Ishikawa (cell line): Measurements from ENCODE around the gene GSAP.
A peak's percentile ranks its signal among the peaks of the same experiment; 100 is the strongest.

Source experiments
- CEBPB ChIP-seq: IDR thresholded peaks from 2 replicates; pipeline ENCODE4 v1.6.1; 2012
- CREB1 ChIP-seq: IDR thresholded peaks from 2 replicates; pipeline ENCODE4 v1.6.1; 2012; ENCODE audit warnings: low read depth
- EGR1 ChIP-seq: IDR thresholded peaks from 2 replicates; pipeline ENCODE4 v1.6.1; 2012
- EP300 ChIP-seq: IDR thresholded peaks from 2 replicates; pipeline ENCODE4 v1.6.1; 2012; ENCODE audit warnings: borderline replicate concordance
- FOXM1 ChIP-seq: IDR thresholded peaks from 2 replicates; pipeline ENCODE4 v1.6.1; 2012; ENCODE audit warnings: low read depth, borderline replicate concordance
- MAX ChIP-seq: IDR thresholded peaks from 2 replicates; pipeline ENCODE4 v1.6.1; 2012
- NFIC ChIP-seq: IDR thresholded peaks from 2 replicates; pipeline ENCODE4 v1.6.1; 2012
- RAD21 ChIP-seq: IDR thresholded peaks from 2 replicates; pipeline ENCODE4 v1.6.1; 2012; ENCODE audit warnings: low read depth
- REST ChIP-seq: IDR thresholded peaks from 2 replicates; pipeline ENCODE4 v1.6.1; 2012; ENCODE audit warnings: low read depth, mild to moderate bottlenecking
- TAF1 ChIP-seq: IDR thresholded peaks from 2 replicates; pipeline ENCODE4 v1.6.1; 2012; ENCODE audit warnings: low read depth, mild to moderate bottlenecking
- TCF12 ChIP-seq: IDR thresholded peaks from 2 replicates; pipeline ENCODE4 v1.6.1; 2012; ENCODE audit warnings: low read depth
- TEAD4 ChIP-seq: IDR thresholded peaks from 2 replicates; pipeline ENCODE4 v1.6.1; 2012
- USF1 ChIP-seq: IDR thresholded peaks from 2 replicates; pipeline ENCODE4 v1.6.1; 2012
- YY1 ChIP-seq: IDR thresholded peaks from 2 replicates; pipeline ENCODE4 v1.6.1; 2012; ENCODE audit warnings: low read depth
- ZBTB7A ChIP-seq: IDR thresholded peaks from 2 replicates; pipeline ENCODE4 v1.6.1; 2012; ENCODE audit warnings: low read depth

Gene GSAP

DNA sequence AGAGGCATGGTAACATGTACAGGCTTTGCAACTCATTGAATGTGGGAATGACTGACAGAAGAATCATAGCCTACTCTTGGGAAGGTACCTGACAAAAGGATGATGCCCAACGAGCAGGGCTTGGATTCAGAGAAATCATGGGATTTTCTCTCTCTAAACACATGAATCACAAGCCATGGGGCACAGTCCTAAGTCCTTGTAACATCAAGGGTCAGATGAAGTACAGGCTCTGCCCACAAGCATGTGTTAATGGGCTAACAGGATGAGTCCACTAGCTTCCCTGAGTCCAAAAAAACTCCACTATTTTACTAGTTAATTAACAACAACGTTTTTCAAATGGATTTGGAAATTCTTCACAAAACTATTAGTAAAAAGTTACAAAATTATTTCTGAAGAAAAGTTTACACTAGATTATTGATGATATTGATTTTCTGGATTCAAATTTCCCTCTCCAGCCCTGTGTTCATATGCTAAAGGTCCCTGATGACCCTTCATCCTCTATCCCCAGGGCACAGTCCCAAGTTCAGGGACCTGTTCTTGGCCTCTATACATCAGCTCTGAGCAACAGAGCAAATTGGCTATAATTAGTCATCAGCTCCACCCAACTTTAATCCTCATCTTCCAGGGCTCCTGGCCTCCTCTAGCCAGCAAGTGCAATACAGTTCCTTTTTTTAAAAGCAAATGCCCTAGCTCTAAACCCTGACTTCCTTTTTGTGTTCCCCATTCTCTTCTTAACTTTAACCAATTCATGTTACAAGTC lies 99.8 kb downstream of the GSAP start:
- TF ChIP-seq YY1 (no peak), CREB1 (no peak), EGR1 (no peak), TAF1 (no peak), TCF12 (no peak), RAD21 (no peak), FOXM1 (no peak), USF1 (no peak), NFIC (no peak), TEAD4 (no peak), ZBTB7A (no peak), EP300 (no peak), CEBPB (no peak)

DNA sequence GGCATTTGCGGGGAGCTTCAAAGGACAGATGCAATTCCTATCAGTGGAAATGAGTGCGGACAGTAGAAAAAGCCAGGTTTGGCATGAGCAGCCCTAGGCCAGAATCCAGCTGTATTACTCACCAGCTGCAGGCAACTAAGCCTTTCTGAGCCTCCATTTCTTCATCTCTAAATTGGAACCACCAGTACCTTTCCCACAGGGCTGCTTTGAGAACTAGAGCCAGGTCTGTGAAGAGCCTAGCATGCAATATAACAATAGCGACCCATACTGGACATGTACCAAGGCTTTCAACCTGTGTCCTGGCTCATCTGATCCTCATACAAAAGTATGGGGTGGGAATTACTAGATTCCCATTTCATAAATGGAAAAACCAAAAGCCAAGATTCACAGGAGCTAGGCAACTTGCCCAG lies 101.0 kb downstream of the GSAP start:
- TF ChIP-seq TEAD4, result no peak
- no peak for TF ChIP-seq REST
- no peak for TF ChIP-seq FOXM1
- no peak for TF ChIP-seq EGR1

- no peak for TF ChIP-seq RAD21
- no peak for TF ChIP-seq MAX
- no peak for TF ChIP-seq EGR1
- TF ChIP-seq TCF12, result no peak
Measured at GRCh38 chr7:77313876-77314480, 102.2 kb downstream of the GSAP start.

DNA sequence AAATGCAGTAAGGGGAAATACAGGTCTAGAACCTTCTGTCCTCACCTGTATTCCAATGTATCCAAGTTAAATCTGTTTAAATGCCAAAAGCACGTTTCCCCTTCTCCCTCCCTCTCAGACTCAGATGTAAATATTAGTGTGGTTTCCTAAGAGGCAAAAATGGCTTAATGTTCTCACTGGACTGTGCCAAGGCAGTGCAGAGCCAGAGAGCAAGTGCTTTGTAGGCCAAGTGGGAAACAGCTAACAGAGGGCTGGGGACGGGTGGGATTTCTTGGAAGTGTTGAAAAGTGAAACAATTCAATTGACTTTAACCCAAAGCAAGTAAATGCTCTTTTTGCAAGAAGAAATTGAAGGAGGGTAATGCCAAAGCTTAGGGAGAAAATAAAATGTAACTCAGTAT lies 103.1 kb downstream of the GSAP start:
- TF ChIP-seq CEBPB, result no peak
- TF ChIP-seq REST, result no peak
- no peak for TF ChIP-seq RAD21
- TF ChIP-seq EP300, result no peak
- no peak for TF ChIP-seq TEAD4
- no peak for TF ChIP-seq NFIC
- TF ChIP-seq EGR1, result no peak
- no peak for TF ChIP-seq YY1
- no peak for TF ChIP-seq CREB1
- no peak for TF ChIP-seq ZBTB7A
- no peak for TF ChIP-seq FOXM1
- no peak for TF ChIP-seq TCF12
- TF ChIP-seq TAF1, result no peak
- TF ChIP-seq MAX, result no peak
- no peak for TF ChIP-seq USF1

DNA sequence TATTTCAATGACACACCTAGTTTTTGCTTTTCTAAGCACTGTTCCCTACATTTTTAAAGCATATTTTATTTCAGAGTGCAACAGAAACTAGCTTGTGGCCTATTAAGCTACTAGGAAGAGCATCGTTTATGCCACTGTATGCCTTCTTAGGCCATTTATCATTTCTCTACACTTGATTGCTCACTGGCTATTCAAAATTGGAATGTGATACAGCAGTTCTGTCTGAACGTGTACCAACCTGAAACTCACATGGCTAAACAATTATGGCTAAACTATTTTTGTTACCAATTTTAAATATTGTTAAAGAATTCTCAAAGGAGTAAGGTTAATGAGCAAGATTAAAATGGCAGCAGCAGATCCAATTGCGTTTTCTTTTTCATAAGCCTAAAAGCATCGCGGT lies 105.2 kb downstream of the GSAP start:
- TF ChIP-seq YY1, result no peak
- TF ChIP-seq FOXM1, result 0 out of 2 replicates have a peak, but pooled peaks have one; percentile 25
- no peak for TF ChIP-seq ZBTB7A
- TF ChIP-seq REST, result no peak
- peak; percentile 34; the same call in 1 of the 2 replicates for TF ChIP-seq MAX
- TF ChIP-seq TEAD4, result peak; percentile 71
- peak; percentile 76; the same call in 1 of the 2 replicates for TF ChIP-seq EP300
- TF ChIP-seq TAF1, result no peak
- peak; percentile 67 for TF ChIP-seq TCF12
- TF ChIP-seq CEBPB, result no peak
- TF ChIP-seq CREB1, result no peak
- TF ChIP-seq USF1, result no peak
- no peak for TF ChIP-seq EGR1
- no peak for TF ChIP-seq RAD21
- 0 out of 2 replicates have a peak, but pooled peaks have one; percentile 44 for TF ChIP-seq NFIC
